ENCODE data around the gene ARHGAP22.

DNA sequence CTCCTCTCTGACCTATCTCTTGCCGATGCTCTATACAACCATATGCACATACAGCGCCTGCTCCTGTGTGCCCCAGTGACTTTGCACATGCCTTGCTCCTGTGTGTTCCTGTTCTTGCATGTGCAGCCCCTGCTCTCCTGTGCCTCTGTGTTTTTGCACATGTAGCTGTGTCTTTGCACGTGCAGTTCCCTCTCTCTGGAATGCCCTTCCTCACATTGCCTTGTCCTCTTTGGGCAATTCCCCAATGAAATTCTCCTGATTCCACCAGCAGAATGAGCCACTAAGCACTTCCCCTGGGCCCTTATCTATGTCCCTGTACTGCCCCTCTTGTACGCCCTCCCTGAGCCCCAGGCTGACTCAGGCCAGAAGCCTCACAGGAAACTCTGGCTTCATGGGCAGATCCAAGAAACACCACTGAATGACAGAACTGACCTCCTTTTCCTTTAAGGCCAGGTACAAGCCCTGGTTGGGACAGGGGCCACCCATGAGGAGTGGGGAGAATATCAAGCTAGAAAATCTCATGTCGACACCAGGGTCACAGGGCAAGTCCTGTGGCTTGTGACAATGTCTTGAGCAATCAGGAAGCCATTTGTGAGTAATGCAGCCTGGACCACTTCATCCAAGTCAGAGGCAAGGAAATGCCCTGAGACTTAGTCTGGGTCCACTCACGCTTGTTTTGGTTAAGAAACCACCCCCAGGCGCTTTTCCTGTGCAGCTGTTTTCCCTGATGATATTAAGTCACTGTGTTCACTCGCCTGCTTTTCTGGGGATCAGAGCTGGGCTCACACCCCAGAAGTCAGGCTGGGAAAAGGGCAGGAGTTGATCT lies 1.9 kb upstream of the ARHGAP22 start:
- TF ChIP-seq, protein P1, sequence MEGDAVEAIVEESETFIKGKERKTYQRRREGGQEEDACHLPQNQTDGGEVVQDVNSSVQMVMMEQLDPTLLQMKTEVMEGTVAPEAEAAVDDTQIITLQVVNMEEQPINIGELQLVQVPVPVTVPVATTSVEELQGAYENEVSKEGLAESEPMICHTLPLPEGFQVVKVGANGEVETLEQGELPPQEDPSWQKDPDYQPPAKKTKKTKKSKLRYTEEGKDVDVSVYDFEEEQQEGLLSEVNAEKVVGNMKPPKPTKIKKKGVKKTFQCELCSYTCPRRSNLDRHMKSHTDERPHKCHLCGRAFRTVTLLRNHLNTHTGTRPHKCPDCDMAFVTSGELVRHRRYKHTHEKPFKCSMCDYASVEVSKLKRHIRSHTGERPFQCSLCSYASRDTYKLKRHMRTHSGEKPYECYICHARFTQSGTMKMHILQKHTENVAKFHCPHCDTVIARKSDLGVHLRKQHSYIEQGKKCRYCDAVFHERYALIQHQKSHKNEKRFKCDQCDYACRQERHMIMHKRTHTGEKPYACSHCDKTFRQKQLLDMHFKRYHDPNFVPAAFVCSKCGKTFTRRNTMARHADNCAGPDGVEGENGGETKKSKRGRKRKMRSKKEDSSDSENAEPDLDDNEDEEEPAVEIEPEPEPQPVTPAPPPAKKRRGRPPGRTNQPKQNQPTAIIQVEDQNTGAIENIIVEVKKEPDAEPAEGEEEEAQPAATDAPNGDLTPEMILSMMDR (IDR thresholded peaks at IDR 0.05) = no peak
- TF ChIP-seq POLR2A (IDR thresholded peaks at IDR 0.05) = no peak
